HG03558 (cell line): ENCODE results near the gene RASL10B.

Experiments used
- ATAC-seq: cut with Tn5 transposase; IDR thresholded peaks from one replicate; pipeline ENCODE4 v1.9.1; 2021; ENCODE audit warnings: moderate number of reproducible peaks; ENCODE audit not compliant: unreplicated experiment; ENCODE audit errors: extremely low read depth

The RASL10B gene

DNA sequence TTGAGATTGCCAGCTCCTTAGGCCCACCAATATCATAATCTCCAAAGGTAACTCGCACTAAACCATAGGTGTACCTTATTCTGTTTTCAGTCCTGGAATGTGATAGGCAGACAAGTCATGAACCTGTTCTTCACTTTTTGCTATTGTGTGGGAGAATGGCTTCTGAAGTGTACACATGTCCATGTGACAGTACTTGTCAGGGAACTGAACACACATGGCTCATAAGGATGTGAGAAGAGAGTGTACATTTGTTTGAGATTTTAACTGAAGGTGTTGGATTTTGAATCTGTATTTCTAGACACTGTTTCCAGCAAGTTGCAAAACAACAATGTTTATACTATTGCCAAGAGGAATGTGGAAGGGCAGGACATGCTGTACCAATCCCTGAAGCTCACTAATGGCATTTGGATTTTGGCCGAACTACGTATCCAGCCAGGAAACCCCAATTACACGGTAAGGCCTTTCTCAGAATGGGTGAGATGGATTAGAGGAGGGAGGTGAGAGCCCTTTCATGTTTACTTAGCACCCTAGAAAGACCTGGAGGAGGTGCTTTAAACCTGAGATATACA, 14.5 kb upstream of the RASL10B start:
- no peak for ATAC-seq

DNA sequence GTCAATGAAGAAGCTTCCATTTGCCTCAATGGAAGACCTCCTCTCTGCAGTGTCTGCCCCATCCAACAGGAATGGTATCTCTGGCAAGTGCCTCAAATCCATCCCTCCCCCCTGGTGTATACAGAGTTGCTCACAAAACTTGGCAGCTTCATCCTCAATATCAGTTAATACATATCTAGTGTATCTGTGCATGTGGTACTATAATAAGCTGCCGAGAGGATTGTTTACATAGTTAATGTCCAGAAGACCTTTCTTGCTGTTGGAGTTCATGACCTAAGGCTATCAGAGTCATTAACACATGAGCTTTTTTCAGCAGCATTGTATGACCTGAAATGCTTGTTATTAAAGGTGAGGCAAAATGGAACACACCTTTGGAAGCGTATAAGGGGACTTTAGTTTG, 14.0 kb upstream of the RASL10B start:
- no peak for ATAC-seq

DNA sequence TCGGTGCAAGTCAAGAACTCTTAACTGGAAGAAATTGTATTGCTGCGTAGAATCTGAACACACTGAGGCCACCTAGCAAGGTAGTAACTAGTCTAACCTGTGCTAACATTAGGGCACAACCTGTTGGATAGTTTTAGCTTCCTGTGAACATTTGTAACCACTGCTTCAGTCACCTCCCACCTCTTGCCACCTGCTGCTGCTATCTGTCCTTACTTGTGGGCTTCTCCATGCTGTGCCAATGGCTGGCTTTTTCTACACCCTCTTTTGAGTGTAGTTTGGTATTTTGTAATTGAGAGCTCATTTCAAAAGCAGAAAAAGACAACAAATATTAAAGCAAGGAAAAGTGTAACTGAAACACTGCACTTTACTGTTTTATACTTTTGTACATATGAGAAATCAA, 7.7 kb upstream of the RASL10B start:
- ATAC-seq = no peak

DNA sequence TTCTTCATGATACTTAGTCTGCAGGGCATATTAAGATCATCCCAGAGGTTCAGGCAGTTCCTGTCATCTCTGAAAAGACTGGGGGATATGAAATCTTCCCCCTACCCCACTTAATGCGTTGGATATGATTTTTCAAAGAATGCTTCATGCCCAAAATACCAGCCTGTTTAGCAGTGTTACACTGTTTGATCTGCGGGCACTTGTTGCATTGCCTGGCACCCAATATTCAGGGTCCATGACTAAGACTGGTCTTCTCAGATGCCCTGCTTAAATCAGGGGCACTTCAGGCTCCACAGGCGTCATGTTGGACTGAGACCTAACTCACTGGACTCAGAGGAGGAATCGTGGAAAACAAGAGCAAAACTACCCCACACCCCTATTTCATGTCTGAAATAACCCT, 6.4 kb upstream of the RASL10B start:
- no peak for ATAC-seq

DNA sequence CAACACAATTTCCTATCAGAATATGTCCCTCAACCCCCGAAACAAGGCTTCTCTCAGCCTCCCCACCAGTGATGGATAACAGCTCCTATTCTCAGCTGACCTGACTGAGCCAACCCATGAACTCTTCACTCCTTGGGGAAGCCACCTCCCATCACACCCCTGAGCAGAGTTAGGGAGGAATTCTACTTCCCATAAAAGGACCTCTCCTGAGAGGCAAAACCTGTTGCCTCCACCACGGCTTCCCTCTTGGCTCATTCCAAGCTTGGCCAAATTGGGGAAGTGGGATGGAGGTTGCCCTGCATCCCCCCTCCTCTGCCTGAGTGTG, 5.7 kb upstream of the RASL10B start:
- no peak for ATAC-seq

DNA sequence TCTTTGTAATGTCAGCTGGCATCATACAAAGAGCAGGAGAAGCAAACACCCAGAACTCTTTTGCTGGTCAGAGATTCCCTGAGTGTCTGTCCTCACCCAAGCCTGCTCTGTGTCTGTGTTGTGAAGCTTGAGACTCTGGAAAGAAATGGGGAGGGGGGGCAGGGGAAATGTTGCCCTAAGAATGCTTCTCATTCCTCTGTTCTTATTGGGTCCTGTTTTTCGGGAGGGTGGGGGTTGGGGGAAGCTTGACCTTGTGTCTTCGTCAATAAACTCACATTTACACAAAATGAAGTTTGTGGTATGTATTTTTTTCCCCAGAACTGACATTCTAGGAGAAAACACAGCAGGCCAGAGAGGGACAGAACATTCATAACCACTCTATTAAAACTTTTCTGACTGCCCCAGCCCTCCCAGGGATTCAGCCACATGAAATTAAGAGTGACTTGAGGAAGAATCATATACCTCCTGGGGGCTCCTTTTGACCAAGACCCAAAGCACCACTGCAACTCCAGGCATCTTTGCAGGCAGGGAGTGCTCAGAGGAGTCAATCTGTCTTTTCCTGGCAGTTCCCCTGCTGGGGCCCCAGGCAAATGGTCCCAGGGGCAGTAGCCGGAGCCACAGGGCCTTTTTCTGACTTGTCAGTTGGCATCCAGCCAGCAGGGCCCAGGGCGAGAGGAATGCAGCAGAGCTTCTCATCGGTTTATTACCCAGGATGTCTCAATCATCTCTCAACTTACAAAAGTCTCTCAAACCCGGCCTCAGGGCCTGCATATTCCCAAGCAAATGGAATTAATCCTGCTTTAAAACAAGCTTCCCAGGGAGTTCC, 5.1 kb upstream of the RASL10B start:
- ATAC-seq = no peak

DNA sequence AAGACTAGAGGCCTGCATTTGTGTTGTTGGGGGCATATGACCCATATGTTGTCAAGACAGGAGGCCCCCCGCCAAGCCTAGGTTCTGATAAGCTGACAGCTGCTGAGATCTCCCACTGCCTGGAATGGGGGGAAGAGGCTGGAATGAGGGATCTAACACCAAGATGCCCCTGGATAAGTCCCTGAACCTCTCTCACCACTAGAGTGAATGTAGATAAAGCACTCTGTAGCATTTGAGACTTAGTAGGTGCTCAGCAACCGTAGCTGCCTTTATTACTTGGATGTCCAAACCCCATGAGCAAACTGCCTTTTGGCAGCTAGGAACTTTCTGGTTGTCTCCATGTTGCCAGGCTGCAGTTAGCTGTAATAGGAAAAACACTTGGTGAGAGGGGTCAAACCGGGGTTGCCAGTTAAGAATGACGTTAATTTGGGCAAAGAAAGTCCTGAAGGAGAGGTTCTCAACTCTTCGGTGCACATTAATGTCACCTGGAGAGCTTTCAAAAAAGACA, 4.4 kb upstream of the RASL10B start:
- ATAC-seq = no peak

DNA sequence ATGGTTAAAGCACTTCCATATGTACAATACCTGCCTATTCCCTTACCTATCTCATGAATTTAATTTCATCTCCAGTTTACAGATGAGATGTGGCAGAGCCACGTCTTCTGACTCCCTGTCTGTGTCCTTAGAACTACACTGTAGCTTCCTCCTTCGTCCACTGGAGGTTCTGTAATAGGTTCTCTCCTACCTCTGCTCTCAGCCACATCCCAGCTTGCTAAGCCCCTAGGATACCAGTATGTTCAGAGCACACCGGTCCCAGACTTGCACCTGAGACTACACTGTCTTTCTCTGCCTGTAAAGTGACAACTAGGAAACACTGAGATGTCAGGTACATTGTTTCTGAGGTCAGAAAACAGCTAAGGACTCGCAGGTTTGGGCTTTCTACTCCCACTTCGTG, 3.8 kb upstream of the RASL10B start:
- ATAC-seq = no peak

DNA sequence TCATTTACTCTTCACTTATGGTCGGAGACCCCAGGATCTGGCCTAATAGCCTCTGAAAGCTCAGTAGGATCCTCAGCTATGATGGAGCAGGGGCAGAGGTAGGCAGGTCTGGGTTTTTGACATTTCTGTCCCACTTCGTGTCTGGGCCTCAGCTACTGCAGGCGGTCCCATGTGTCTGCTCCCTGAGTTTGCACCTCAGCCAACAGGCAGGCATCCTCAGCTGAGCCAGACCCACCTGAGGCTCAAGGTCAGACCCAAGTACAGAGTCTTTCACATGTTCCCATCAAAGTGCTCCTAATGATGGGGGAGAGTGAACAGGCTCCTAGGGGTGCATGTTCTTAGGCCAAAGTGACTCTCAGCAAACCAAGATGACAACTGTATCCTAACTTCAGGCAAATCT, 2.9 kb upstream of the RASL10B start:
- ATAC-seq = no peak

DNA sequence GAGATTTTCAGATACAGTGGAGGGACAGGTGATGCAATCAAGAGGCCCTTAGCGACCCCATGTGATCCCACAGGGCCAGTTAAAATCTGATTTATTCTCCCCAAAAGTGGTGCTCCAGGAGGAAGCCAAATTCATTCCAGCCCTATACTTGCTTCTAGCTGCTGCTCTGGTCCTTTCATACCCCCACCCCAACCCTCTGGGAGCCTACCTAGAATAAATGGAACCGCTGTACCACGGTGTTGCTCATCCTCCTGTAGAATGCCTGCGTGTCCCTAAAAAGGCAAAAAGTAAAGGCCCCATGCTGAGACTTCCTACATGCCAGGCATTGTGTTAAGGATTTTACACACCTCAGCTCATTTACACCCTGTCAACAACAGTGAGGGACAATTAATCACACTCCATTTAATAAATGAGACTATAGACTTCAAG, 2.0 kb upstream of the RASL10B start:
- no peak for ATAC-seq

DNA sequence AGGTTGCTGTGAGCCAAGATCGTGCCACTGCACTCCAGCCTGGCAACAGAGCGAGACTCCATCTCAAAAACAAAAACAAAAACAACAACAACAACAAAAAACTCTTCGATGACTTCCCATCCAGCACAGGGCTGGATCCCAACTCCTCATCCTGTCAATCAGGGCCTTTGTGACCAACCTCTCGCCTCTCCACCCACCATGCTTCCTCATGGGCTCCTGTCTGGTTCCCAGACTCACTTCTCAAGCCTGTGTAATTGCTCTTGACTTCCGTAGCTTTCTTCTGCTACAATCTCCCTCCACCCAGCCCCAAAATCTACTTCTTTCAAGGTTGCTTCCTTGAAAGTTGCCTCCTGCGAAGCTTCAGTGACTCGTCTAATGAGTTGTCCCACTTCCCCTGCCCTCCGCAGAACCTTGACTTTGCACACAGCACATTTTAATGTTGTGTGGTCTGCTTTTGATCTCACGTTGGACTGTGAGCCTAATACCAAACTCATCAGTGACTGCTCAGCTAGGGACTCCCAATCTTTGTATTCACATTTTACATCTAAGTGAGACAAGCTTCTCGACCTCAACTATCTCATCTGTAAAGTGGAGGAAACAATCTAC, 936 bp upstream of the RASL10B start:
- ATAC-seq = no peak

DNA sequence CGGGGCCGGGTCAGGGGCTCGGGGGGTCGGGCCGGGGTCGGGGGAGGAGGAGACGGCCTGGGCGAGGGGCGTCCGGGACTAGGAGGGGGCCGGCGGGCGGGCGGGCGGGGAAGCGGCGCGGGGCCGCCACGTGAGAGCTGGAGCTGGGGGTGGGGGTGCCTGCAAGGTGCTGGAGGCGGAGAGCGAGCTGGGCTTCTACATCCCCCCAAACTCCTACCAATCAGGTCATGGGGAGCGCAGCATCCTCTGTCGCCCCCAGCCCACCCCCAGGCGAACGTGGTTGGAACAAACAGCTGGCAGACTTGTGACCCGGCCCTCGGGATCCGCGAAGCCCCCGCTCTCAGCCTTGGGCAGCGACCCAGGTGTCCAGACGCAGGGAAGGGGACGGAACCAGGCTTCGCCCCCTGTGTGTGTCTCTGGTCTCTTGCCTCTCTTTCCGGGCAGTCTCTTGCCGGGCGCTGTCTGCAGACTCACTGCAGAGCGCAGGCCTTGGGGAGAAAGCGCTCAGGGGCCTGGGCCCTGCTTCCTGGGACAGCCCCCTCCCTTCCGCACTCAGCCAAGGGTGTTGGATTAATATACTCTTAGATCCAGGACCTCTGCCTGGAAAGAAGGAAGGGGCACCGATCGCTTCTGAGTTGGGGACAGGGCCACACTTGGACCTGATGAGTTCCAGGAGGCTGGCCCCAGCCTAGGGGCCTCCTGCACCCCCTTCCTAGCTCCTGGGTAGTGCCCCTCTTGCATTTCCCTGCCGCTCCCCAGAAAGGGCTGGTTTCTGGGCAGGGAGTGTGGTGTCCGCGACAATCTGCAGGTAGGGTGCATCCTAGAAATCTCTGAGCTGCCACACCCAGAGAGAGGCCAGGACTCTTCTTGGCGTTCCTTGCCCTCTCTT, 722 bp downstream of the RASL10B start:
- ATAC-seq = no peak

DNA sequence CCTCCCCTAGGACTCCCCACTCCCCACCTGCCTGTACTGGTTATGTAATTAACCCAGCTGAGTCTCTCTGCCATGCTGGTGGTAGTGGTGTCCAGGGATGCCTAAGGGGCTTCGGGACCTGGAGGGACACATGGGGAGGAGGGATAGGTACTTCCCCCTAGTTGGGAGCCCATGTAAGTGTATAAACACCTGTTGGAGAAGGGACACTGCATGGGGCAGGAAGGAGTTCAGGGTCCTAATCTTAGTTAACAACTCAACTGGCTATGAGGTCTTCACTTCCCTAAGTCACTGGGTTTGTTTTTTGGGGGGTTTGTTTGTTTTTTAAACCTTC, 1.3 kb downstream of the RASL10B start:
- no peak for ATAC-seq

DNA sequence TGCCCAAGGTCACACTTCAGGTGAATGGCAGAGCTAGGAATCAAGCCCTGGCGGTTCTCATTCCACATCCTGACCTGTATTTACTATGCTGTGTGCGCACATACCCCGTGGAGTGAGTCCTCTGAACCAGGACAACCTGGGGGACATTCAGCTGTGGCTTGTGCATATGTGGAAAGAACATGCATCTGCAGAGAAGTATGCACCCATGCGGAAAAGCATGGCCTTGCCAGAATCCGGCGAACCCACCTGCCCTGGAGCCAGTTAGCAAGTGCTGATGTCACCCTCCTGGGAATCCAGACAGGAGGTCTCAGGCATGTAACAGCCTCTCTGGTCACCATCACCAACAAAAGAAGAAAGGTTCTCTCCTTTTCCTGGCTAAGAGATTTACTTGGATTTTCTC, 1.9 kb downstream of the RASL10B start:
- ATAC-seq = no peak

DNA sequence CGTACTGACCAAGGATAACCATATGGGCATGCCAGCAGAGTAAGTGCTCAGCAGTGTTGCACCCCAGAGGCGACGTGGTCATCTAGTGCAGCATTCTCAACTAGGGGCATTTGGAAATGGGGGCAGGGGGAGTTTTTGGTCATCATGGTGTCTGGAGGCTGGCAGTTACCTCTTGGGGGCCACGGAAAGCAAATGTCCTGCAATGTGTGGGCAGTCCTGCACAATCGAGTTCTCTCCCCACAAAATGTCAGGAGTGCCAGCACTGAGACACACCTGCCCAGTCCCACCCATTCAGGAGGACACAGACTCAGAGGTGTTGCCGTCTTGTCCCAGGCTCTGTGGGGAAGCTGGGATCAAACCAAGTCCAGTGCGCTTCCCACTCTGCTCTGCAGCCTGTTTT, 3.0 kb downstream of the RASL10B start:
- ATAC-seq = no peak

DNA sequence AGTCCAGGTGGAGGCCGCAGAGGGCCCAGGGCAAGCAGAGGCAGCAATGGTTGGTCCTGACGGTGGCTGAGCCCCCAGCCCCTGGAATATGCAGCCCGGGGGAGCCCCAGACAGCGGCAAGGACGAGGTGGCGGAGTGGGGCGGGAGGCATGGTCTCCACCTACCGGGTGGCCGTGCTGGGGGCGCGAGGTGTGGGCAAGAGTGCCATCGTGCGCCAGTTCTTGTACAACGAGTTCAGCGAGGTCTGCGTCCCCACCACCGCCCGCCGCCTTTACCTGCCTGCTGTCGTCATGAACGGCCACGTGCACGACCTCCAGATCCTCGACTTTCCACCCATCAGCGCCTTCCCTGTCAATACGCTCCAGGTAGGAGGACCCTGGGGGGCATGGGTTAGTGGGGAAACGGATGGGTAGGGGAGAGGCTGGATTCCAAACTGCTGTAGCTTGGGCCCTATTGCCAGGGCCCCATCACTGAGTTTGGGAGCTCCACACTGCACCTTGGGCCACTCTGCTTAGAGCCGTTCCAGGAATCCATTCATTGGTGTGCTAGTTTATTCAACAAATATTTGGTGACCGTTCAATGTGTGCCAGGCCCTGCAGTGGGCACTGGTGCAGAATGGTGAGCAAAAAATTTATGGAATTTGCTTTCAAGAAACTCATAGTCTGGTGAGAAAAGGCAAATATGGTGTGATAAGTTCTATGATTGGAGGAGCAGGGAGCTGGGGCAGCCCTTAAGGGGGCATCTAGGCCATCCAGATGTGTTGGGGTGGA, 3.8 kb downstream of the RASL10B start:
- ATAC-seq = no peak

DNA sequence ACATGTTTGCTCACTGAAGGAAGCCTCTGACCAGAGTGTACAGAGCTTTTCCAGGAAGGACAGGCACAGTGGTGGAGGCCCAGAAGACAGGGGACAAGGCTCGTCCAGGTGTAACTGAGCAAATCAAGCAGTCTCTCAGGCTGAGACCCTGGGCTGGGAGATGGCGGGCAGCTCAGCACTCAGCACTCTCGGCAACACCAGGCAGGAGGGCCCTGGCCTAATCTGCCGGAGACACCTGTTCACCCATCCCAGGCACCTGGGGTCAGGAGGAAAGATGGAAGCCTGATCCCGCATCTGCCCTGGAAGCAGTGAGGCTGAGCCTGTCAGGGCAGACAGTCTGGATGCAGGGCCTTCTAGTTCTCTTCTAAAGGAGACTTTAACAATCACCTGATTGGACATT, 4.8 kb downstream of the RASL10B start:
- no peak for ATAC-seq

DNA sequence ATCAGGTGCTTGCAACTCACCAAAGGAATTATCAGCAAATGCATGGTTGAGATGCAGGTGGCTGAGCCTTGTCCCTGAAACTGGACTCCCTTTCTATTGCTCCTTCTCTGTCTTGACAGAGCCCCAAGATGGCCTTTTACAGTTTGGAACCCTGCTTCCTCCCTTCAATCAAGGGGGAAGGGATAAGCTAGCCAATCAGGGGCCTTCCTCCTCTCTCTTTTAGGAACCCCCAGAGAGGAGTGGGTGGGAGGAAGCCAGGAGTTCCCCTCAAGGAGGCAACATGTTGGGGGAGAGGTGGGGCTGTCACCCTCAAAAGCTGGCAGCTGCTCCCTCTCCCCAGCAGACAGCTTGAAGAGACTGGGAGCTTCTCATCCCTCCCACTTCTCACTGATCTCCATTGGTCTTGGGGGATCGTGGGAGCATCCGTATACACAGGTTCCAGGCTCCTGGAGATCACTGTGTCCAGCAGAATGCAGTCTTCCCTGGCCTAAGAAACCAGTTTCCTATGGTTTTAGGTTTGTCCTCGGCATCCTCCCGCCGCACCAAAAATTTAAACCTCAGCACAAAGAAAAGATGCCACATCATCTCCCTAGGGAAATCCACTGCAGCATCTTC, 7.2 kb downstream of the RASL10B start:
- no peak for ATAC-seq

DNA sequence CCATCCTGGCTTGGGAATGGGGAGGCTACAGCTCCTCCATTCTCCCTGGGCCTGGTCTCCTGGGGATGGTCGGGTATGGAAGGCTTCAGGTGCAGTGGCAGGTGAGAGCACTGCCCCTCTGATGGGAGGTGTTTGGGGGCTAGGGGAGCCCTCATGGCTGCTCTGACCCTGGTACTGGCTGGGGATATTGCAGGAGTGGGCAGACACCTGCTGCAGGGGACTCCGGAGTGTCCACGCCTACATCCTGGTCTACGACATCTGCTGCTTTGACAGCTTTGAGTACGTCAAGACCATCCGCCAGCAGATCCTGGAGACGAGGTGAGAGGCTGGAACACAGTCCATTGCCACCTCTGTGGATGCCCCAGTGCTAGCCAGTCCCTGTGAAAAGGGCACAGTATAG, 8.8 kb downstream of the RASL10B start:
- no peak for ATAC-seq
